Measurements from ENCODE around the gene EEPD1.

DNA sequence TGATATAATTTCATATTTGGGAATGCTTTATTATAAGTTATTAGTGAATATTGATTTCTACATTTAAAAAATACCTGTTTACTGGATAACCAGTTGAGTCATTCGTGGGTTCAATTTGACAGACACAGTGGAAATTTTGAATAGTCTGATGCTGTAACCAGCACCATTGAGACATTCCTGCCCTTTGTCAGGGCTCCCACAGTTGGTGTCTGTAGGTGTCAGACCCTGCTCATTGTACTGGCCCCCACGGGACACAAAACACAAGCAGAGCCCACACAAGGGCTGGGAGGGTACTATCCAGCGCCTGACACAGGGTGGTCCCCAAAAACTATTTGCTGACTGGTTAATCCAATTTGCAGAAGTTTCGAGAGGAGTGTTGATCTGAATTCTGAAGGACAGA, 35.9 kb downstream of the EEPD1 start:
- no peak for TF ChIP-seq POLR2A (IDR thresholded peaks at IDR 0.05; ENCODE audit: low read depth, low read length)
- no peak for TF ChIP-seq PAX5 (IDR thresholded peaks at IDR 0.05; ENCODE audit: insufficient read depth, low read length, severe bottlenecking)
- no peak for TF ChIP-seq POLR2AphosphoS5 (IDR thresholded peaks at IDR 0.05; ENCODE audit: low read depth, low read length)
- TF ChIP-seq TAF1 (IDR thresholded peaks at IDR 0.05; ENCODE audit: low read depth, low read length): no peak
- no peak for TF ChIP-seq SPI1 (IDR thresholded peaks at IDR 0.05; ENCODE audit: low read depth, low read length)
- no peak for TF ChIP-seq POU2F2 (IDR thresholded peaks at IDR 0.05; ENCODE audit: low read depth, low read length)
